GM21717 (cell line): ENCODE data around the gene GRIN2D.

Experiments used
- ATAC-seq: cut with Tn5 transposase; IDR thresholded peaks from one replicate; pipeline ENCODE4 v1.9.1; 2021; ENCODE audit warnings: mild to moderate bottlenecking, moderate library complexity; ENCODE audit not compliant: unreplicated experiment

The GRIN2D gene

DNA sequence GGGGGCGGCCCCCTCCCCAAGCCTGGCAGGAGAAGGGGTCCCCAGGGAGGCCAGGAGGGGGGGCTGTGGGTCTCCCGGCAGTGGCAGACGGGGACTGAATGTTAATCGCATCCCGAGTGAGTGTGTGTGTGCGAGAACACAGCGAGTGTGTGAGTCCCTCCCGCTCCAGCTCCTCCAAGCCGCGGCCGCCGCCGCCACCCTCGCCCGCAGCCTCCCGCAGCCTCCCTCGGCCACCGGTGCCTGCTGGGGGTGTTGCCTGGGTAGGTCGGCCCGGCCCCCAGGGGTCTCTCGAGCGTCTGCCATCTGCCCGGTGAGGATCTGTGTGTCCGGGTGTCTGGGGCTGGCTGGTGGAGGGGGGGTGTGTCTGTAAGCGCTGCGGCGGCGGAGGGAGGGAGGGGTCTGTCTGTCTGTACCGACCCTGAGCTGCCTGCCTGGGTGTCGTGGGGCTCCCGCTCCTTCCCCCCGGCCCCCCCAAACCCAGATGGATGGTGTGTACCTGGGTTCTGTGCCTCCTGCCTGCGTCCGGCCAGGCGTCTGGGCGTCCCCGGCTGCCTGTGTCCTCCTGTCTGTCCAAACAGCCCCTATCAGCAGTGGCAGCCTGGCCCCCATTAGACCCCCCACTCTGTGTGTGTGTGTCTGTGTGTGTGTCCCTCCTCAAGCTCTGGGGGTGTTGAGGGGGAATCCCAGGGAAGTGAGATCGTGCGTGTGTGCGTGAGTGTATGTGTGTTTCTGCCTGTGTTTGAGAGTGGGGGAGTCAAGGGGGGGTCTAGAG is at the start of gene GRIN2D:
Gene GRIN2D, plus strand, starts transcription at position 110 of the 772 bp plus-strand sequence. CDS start 4,725 bp downstream, outside the sequence.
- ATAC-seq = no peak

GRCh38 chr19:48344892-48345291 is 48.6 kb upstream of the GRIN2D start:
- no peak for ATAC-seq

DNA sequence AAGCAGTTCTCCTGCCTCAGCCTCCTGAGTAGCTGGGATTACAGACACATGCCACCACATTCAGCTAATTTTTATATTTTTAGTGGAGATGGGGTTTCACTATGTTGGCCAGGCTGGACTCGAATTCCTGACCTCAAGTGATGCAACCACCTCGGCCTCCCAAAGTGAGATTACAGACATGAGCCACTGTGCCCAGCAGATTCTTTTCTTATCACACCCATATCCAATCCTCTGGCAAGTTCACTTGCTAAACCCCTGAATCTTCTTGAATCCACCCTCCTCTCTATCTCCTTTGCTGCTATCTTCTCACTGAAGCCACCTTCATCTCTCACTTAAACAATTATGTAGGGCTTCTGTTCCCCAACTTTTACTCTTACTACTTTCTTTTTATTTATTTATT is 47.3 kb upstream of the GRIN2D start:
- no peak for ATAC-seq

DNA sequence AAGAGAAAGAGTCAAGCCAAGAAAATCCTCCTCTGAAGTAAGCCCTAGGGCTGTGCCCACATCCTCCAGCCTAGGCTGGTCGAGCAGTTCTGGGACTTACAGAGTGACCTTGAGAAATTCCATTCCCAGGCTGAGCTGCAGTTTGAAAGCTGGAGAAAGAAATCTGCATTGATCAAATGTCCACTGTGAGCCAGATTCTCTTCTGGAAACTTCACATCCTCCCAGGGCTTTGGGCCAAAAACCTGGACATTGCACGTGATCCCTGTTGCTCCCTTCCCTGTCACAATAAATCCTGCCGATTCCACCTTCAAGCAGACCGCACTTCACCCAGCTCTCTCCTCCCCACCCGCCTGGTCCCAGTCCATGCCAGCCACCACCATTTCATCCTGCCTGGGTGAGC is 45.4 kb upstream of the GRIN2D start:
- no peak for ATAC-seq

DNA sequence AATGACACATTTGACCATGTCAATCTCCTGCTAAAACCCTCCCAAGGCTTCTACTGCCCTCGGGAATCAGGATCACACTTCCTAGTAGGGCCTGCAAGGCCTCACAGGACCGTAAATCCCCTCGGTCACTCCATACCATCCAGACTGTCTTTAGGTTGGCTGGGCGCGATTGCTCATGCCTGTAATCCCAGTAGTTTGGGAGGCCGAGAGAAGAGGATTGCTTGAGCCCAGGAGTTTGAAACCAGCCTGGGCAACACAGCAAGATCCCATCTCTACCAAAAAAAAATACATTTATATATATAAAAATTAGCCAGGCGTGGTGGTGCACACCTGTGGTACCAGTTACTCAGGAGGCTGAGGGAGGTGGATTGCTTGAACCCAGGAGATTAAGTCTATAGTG is 44.7 kb upstream of the GRIN2D start:
- no peak for ATAC-seq

DNA sequence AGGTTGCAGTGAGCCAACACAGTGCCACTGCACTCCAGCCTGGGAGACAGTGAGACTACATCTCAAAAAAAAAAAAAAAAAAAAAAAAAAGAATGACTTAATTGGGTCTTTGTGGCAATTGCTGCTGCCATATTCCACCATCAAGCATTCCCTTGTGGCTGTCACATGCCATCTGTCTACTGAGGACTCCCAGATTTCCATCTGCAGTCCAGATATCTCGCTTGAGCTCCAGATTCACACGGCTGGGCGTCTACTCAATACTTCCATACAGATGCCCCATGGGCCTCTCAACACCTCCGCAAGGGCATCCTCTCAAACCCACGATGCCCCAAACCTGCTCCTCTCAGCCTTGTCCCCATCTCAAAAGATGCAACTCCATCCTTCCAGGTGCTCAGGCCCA is 42.6 kb upstream of the GRIN2D start:
- ATAC-seq = no peak

DNA sequence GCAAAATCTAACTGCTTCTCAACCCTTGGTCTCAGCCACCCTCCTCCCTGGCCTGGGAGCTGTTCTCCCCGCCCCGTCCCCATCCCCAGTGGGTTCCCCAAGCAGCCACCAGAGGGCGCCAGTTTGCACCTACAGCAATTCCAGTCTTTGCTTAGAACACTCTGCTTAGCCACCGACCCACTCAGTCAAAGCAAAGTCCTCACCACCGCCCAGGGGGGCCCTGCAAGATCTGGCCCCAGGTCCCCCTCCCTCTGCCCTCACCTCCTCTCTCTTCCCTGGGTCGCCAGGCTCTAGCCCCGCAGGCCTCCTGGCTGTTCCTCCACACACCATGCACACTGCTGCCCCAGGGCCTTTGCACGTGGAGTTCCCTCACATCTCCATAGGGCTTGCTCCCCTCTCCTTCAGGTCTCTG is 42.1 kb upstream of the GRIN2D start:
- ATAC-seq = no peak

GRCh38 chr19:48353677-48354076 is 39.8 kb upstream of the GRIN2D start:
- ATAC-seq = no peak

DNA sequence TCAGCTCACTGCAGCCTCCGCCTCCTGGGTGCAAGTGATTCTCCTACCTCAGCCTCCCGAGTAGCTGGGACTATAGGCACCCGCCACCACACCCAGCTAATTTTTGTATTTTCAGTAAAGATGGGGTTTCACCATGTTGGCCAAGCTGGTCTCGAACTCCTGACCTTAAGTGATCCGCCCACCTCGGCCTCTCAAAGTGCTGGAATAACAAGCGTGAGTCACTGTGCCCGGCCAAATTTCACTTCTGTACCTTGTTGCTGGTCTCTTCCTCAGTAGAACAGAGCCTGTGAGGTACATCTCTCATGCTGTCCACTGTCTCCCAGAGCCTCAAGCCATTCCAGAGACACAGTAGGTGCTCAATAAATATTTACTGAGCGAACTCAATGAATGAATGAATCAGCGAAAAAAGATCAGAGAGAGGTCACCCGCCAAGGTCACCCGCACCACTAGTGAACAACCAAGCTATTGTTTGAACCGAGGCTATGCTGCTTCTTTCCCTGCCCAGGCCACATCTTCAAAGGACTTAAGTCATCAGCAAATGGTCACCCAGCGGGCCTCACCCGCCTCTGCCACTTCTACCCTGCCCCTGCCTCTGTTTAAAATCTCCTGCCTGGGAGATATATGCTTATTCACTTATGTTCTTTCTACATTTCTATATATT is 39.0 kb upstream of the GRIN2D start:
- no peak for ATAC-seq

- no peak for ATAC-seq
These were observed 38.0 kb upstream of the GRIN2D start for GRCh38 chr19:48355365-48355954.

DNA sequence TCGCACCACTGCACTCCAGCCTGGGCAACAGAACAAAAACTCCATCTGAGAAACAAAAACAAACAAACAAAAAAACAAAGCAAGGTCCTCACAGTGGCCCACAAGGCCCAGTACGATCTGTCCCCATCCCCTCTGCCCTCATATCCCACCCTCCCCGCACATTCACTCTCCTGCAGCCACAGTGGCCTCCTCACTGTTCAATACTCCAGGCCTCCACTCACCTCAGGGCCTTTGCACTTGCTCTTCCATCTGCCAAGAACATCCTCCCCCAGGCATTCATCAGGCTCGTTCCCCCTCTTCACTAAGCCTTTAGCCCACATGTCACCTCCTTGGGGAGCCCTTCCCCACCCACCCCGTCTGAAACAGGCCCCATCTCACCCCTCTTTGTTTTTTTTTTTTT is 34.3 kb upstream of the GRIN2D start:
- no peak for ATAC-seq

DNA sequence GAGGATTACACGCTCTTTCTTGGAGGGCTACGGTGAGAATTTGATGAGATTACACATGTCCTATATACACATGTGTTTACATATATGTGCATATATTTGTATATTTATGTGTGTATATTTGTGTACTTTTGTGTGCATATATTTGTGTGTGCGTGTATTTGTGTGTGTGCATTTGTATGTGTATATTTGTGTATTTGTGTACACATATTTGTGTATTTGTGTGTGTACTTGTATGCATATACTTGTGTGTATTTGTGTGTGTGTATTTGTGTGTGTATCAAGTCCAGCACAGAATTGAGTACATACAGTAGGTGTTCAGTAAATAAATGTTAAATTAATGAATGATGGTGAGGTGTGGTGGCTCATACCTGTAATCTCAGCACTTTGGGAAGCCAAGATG is 31.6 kb upstream of the GRIN2D start:
- no peak for ATAC-seq

DNA sequence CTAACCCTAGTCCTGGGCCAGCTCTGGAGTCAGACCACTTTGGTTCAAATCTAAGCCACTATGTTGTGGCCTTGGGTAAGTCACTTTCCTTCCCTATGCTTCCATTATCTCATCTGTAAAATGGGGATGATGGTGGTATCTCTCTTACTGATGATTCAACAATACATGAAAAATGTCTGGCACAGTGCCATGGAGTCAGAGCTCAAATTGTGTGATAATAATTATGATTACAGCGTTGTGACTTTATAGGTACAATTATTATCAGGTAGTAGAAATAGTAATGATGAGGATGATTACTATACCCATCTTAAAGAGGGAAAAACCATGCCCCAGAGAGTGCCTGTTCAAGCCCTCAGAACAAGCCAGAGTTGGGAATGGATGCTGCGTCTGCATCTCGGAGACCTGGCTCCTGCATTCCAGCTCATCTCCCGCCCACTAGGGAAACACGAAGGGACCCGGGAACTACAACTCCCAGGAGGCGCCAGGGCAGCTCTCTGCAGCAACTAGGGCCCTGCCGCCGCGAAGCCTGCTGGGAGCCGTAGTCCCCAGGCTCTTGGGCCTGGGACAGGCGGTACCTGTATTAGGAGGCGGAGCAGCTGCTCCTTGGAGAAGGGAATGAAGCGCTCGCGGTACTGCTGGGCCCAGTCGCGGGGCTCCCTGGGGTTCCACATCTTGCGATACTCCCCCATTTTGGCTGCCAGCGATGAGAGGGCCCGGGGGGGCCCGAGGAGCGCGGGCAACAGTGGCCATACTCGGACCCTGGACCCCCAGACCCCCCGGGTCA is 30.6 kb upstream of the GRIN2D start:
- peak; percentile 44 for ATAC-seq

GRCh38 chr19:48363500-48363809 is 30.0 kb upstream of the GRIN2D start:
- ATAC-seq = peak; percentile 14

GRCh38 chr19:48363810-48364597 is 29.5 kb upstream of the GRIN2D start, which contains the start of the genes SYNGR4 and TMEM143:
Gene SYNGR4 (plus strand): TSS chr19:48364367. CDS start chr19:48365843, 1,476 bp downstream.
Gene TMEM143 (minus strand): TSS chr19:48363940. CDS start chr19:48363920, 20 bp downstream.
- peak; percentile 66 for ATAC-seq

GRCh38 chr19:48364598-48365348 is 28.7 kb upstream of the GRIN2D start:
- ATAC-seq = no peak

DNA sequence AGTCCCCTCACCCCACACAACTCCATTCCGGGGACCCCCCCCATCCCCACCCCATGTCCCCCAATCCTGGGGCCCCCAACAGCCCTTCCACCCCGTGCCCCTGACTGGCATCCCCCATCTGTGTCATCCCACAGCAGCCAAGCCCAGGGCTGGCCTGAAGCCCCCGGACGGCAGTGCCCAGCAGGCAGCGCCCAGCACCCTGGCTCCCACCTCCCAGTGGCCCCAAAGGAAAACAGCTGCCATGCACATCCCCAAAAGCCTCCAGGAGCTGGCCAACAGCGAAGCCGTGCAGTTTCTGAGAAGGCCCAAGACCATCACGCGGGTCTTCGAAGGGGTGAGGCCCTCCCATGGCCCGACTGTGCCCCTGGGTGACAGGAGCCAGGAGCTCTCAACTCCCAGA is 27.9 kb upstream of the GRIN2D start:
- ATAC-seq = no peak

DNA sequence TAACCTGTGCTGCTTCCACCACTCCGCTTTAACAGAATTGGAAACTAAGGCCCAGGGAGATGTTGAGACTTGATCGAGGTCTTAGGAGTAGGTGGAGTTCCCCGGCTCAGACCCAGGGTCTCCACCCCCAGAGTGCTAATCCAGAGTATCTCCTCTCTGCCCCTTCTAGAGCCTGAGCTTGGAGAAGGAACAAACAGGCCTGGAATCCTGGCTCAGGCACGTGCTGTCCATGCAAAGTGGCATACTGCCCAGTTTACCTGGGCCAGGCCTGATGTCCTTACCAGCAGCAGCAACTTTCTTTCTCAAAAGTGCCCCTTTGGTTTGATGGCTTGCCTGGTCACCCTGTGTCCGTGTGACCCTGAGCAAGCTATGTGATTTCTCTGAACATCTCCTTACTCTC is 25.6 kb upstream of the GRIN2D start:
- ATAC-seq = no peak

GRCh38 chr19:48368936-48369335 is 24.5 kb upstream of the GRIN2D start:
- ATAC-seq = no peak

- ATAC-seq = no peak
These were observed 22.5 kb upstream of the GRIN2D start for GRCh38 chr19:48370955-48371354.
